HL-60/S4 treated with retinoic acid at 250 ng/mL for 4 days and 3 days (cell line): Measurements from ENCODE around the gene CMIP.
"Not testable (repeated sequence)": the region's sequence is repeated elsewhere in the genome, so short reads cannot be mapped to it uniquely, and the experiment has no call there.

Experiments used
- in situ Hi-C: fragments of 300-500 bp; cut with MboI; formaldehyde crosslinking; loops from 2 replicates; pipeline ENCODE4 v1.7.0; 2022; ENCODE audit warnings: low sequenced_read_pairs

The CMIP gene

GRCh38 chr16:81514041-81514559, 69.5 kb downstream of the CMIP start:
- in situ Hi-C loops, result no loop called here

GRCh38 chr16:81514568-81515258, 70.1 kb downstream of the CMIP start:
- in situ Hi-C loops, result no loop called here

- in situ Hi-C loops, result no loop called here
Observed at GRCh38 chr16:81515281-81515680, 70.7 kb downstream of the CMIP start.

- in situ Hi-C loops, result no loop called here
Observed at GRCh38 chr16:81515721-81516120, 71.1 kb downstream of the CMIP start.

GRCh38 chr16:81516478-81517149, 72.0 kb downstream of the CMIP start:
- in situ Hi-C loops, result no loop called here

GRCh38 chr16:81517150-81517499, 72.5 kb downstream of the CMIP start:
- in situ Hi-C loops, result no loop called here

- in situ Hi-C loops, result no loop called here
Observed at GRCh38 chr16:81517629-81518438, 73.2 kb downstream of the CMIP start.

- in situ Hi-C loops, result no loop called here
Observed at GRCh38 chr16:81518439-81518757, 73.8 kb downstream of the CMIP start.

GRCh38 chr16:81519301-81520150, 74.9 kb downstream of the CMIP start:
- in situ Hi-C loops, result no loop called here

GRCh38 chr16:81520151-81520470, 75.5 kb downstream of the CMIP start:
- in situ Hi-C loops, result no loop called here

- in situ Hi-C loops, result no loop called here
Observed at GRCh38 chr16:81520560-81521135, 76.0 kb downstream of the CMIP start.

- in situ Hi-C loops, result no loop called here
Observed at GRCh38 chr16:81521141-81521626, 76.6 kb downstream of the CMIP start.

- in situ Hi-C loops, result no loop called here
Observed at GRCh38 chr16:81522108-81522701, 77.6 kb downstream of the CMIP start.

- in situ Hi-C loops, result not testable (repeated sequence)
Observed at GRCh38 chr16:81522851-81523250, 78.2 kb downstream of the CMIP start.

- in situ Hi-C loops, result no loop called here
Observed at GRCh38 chr16:81523387-81524115, 78.9 kb downstream of the CMIP start.

- in situ Hi-C loops, result no loop called here
Observed at GRCh38 chr16:81524382-81524781, 79.8 kb downstream of the CMIP start.

- in situ Hi-C loops, result not testable (repeated sequence)
Observed at GRCh38 chr16:81524885-81525284, 80.3 kb downstream of the CMIP start.

- in situ Hi-C loops, result no loop called here
Observed at GRCh38 chr16:81526199-81526598, 81.6 kb downstream of the CMIP start.

- in situ Hi-C loops, result no loop called here
Observed at GRCh38 chr16:81526935-81527334, 82.3 kb downstream of the CMIP start.
